NCI-H345 treated with DMSO at 0.1 percent for 48 hours (cell line): ENCODE measurements around the gene ALG13.
A peak's percentile ranks its signal among the peaks of the same experiment; 100 is the strongest.
"Not testable (repeated sequence)": the region's sequence is repeated elsewhere in the genome, so short reads cannot be mapped to it uniquely, and the experiment has no call there.

Experiments used
- DNase-seq: peaks from one replicate; lab custom pipeline; 2025; ENCODE audit not compliant: unreplicated experiment; lab: John Stamatoyannopoulos, UW

ALG13 gene

DNA sequence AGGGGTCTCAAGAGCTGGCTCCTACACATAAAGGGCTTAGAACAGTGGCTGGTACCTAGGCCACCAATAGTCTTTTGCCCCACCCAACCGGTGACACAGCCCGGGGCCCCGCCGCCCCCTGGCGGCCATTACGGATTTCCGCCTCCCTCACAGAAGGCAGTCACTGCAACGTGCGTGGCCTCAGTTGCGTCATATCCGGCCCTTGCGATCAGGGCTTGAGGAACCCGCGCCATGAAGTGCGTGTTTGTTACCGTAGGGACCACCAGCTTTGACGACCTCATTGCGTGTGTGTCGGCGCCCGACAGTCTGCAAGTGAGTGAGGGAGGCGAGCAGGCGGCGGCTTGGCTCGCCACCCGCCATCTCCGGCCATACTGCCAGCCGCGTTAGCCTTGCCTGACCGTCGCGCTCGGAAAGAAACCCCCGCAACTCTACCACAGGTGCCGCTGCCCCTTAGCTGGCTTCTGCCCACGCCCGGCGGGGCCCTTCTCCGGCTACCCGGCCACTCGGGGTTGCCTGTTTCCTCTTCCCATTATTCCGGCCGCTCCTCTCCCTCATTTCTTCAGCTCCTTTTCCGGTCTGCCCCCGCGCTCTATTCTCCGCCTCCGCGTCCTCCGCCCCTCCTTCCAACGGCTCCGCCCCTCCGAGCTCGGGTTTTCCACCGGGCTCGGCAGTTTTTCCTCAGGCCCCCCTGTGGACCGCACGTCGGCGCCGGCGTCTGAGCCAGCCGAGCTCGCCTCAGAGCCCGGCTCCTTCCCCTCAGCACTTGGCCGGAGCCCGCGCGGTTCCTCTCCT lies at the start of gene ALG13:
Gene ALG13, plus strand, starts transcription at position 183 of the 792 bp plus-strand sequence. Its CDS starts 49 bp downstream, at position 232.
- DNase-seq = peak; percentile 77

- no peak for DNase-seq
Observed at GRCh38 chrX:111634823-111635729, 45.9 kb upstream of the ALG13 start.

- DNase-seq = no peak
Observed at GRCh38 chrX:111641969-111642368, 39.0 kb upstream of the ALG13 start.

DNA sequence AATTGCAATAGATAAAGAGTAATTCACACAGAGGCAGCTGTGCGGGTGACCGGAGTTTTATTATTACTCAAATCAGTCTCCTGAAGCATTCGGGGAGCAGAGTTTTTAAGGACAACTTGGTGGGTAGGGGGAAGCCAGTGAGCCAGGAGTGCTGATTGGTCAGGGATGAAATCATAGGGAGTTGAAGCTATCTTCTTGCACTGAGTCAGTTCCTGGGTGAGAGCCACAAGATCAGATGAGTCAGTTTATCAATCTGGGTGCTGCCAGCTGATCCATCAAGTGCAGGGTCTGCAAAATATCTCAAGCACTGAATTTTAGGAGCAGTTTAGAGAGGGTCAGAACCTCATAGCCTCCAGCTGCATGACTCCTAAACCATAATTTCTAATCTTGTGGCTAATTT lies 35.8 kb upstream of the ALG13 start:
- DNase-seq = not testable (repeated sequence)

DNA sequence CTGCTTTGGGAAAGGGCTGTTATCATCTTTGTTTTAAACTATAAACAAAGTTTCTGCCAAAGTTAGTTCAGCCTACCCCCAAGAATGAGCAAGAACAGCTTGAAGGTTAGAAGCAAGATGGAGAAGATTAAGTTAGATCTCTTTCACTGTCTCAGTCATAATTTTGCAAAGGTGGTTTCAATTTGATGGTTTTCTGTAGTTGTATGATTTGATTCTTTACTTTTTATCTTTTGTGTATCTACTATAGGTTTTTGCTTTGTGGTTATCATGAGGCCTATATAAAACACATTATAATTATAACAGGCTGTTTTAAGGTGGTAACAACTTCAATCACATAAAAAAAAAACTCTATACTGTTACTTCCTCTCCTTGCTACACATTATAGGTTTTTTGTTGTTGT lies 35.4 kb upstream of the ALG13 start:
- DNase-seq = no peak

GRCh38 chrX:111646515-111646914 lies 34.5 kb upstream of the ALG13 start:
- no peak for DNase-seq

DNA sequence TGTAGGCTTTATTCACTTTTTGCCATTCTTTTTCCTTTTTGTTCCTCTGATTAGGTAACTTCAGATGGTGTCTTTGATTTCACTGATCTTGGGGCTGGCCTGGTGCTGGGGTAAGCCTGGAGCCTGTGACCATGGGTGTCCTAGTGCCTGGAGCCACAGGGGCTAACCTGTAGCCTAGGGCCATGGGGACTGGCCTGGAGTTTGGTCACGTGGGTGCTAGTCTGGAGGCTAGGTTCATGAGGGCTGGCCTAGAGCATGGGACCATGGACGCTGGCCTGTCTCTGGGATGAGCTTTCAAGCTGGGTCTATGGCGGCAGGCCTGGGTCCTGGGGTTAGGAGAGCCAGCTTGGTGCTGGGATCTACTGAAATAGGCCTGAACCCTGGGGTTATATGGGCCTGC lies 32.2 kb upstream of the ALG13 start:
- no peak for DNase-seq

DNA sequence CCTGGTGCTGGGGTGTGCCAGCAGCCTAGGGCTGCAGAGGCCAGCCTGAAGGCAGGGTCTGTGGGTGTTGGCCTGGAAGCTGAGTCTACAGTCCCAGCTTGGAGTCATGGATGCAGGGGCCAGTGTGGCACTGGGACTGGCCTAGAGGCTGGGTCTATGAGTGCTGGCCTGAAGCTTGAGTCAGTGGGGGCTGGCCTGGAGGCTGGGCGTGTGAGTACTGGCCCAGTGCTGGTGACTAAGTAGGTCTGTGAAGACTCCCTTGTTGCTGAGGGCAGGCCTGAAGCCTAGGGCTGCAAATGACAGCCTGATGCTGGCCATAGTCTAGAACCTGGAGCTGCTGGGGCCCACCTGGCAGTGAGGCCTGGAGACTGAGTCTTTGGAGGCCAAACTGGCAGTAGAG lies 31.3 kb upstream of the ALG13 start:
- no peak for DNase-seq

DNA sequence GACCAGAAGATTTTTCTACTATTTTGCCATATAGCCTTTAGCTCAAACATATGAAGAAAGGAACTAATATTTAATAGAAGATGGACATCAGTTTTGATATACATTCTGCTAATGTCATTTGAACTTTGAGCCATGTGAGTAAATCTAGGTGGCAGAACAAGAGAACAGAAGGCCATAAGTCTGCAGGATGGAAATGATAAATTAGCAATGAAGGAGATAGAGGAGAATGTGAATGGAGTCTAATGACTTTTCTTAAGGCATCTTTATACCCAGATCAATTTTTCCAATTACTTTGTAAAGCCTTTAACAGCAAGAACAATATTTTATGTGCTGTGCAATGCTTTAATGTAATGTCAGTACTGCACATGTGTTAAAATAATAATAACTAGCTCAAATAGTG lies 30.1 kb upstream of the ALG13 start:
- no peak for DNase-seq

- DNase-seq = no peak
Observed at GRCh38 chrX:111652719-111653118, 28.3 kb upstream of the ALG13 start.

- DNase-seq = no peak
Observed at GRCh38 chrX:111661241-111661640, 19.7 kb upstream of the ALG13 start.

DNA sequence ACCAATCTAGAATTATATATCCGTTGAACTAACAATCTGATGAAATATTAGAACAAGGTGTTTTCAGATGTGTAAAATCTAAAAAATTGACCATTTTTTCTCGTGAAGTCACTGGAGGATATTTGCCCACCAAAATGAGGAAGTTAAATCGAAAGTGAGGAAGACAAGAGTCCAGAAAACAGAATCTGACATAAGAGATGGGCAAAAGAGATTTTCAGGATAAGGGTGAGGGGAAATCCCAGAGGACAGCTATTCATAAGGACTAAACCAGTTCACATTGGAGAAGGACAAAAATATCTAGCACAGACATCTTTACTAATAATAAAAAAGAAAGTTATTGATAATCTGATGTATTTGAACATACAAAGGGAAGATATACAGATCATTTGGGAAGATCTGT lies 18.7 kb upstream of the ALG13 start:
- DNase-seq = no peak

GRCh38 chrX:111671668-111672067 lies 9.3 kb upstream of the ALG13 start:
- no peak for DNase-seq

DNA sequence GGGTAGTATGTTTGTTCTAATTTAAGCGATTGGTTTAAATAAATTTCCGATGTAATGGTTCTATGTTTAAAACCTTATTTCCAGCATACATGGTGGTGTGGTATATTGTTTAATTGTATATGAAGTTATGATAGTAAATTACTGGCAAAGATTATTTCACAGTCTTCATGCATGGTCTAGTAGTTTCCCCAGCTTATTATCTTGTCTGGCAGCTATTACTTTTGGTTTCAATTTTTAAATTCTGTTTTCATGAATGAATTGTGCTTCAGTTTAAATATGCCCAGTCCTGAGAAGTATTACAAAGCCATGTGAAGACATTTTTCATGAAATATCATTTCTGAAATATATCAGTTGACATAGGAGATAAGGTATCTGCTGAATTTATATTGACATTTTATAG lies 6.3 kb downstream of the ALG13 start:
- no peak for DNase-seq

DNA sequence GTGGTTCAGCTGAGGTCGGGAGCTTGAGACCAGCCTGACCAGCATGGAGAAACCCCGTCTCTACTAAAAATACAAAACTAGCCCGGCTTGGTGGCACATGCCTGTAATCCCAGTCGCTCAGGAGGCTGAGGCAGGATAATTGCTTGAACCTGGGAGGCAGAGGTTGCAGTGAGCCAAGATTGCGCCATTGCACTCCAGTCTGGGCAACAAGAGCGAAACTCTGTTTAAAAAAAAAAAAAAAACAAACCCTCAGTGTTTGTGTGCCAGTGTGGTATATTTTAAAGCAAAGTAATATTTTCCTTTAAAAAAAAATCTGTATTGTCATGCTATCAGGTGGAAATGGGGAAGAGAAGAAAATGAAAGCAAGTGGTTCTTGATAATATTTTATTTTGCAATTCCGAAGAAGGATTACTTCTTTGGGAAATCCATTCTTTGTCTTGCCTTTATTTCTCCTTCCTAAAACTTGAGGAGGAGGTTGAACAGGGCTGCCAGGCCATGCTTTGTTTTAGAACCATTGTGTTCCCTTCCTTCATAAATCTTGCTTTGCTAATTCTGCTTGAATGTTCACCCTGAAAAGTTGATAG lies 14.4 kb downstream of the ALG13 start:
- DNase-seq = no peak

GRCh38 chrX:111719426-111720210 lies 38.6 kb downstream of the ALG13 start:
- no peak for DNase-seq

GRCh38 chrX:111728096-111728495 lies 47.1 kb downstream of the ALG13 start:
- DNase-seq = no peak

DNA sequence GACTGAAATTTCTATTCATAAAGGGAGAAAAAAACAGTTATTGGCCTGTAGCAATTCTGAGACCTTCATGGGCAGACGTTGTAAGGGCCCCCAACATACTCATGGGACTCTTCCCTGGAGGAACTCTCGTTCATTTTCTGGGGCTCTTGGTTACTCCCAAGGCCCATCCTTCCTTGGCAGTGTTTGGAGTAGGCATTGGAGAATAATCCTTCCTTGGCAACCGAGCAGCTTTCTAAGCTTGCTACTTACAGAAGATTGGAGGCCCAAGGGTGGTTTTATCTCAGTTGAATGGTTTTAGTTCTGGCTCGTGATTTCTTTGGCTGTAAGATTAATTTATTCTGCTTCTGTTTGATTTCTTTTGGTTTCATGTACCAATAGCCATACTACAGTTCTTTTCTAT lies 50.4 kb downstream of the ALG13 start:
- DNase-seq = no peak

- DNase-seq = no peak
Observed at GRCh38 chrX:111736571-111736970, 55.6 kb downstream of the ALG13 start.

GRCh38 chrX:111742018-111742417 lies 61.0 kb downstream of the ALG13 start:
- no peak for DNase-seq

- no peak for DNase-seq
Observed at GRCh38 chrX:111743316-111743715, 62.3 kb downstream of the ALG13 start.
